ENCODE data around the gene MMAA.
A peak's percentile ranks its signal among the peaks of the same experiment; 100 is the strongest.

Gene MMAA

GRCh38 chr4:145625677-145626622 lies 6.8 kb downstream of the MMAA start:
- peaks cover 10% of the 10 kb centered on the region; the same call in 1 of the 2 replicates for H3K9me3 ChIP-seq (ENCODE audit: insufficient read depth, low read depth, low read length)
- no peaks in the 10 kb centered on the region for H3K36me3 ChIP-seq (ENCODE audit: insufficient read depth, low read length)
- 0 out of 2 replicates have a peak, but pooled peaks cover 6% of the 10 kb centered on the region for H3K79me2 ChIP-seq (ENCODE audit: insufficient read depth, low read length)
- H2AFZ ChIP-seq (ENCODE audit: low read length), result no peak overlapping the region
- no peaks in the 10 kb centered on the region for H3F3A ChIP-seq (ENCODE audit: low read depth)
- no peak overlapping the region for H3K4me2 ChIP-seq (ENCODE audit: low read depth, low read length, poor library complexity, severe bottlenecking)
- no peaks in the 10 kb centered on the region for H3K27me3 ChIP-seq (ENCODE audit: insufficient read depth, low read length, poor library complexity, severe bottlenecking)
- H3K4me1 ChIP-seq (ENCODE audit: insufficient read depth, low read length, poor library complexity, severe bottlenecking), result peaks cover 8% of the 10 kb centered on the region
- no peak overlapping the region for H3K4me3 ChIP-seq (ENCODE audit: low read length, poor library complexity, severe bottlenecking)
- TF ChIP-seq EZH2phosphoT487 (IDR thresholded peaks at IDR 0.05; ENCODE audit: borderline replicate concordance) (no peak), CTCF (conservative IDR thresholded peaks at IDR 0.05; ENCODE audit: low read length) (no peak)
- H3K9me2 ChIP-seq (replicated peaks; ENCODE audit: low read depth, low read length), result no peaks in the 10 kb centered on the region
- no peak overlapping the region for H3K9ac ChIP-seq (ENCODE audit: low read depth, low read length, poor library complexity, severe bottlenecking)
- no peaks in the 10 kb centered on the region for H4K20me1 ChIP-seq (ENCODE audit: insufficient read depth, low read length, poor library complexity, severe bottlenecking)

GRCh38 chr4:145626623-145626982 lies 7.4 kb downstream of the MMAA start:
- H3K79me2 ChIP-seq (ENCODE audit: insufficient read depth, low read length), result no peaks in the 10 kb centered on the region
- no peak overlapping the region for H3K4me2 ChIP-seq (ENCODE audit: low read depth, low read length, poor library complexity, severe bottlenecking)
- H3K4me3 ChIP-seq (ENCODE audit: low read length, poor library complexity, severe bottlenecking), result no peak overlapping the region
- H4K20me1 ChIP-seq (ENCODE audit: insufficient read depth, low read length, poor library complexity, severe bottlenecking), result no peaks in the 10 kb centered on the region
- peaks cover 4% of the 10 kb centered on the region for H3K4me1 ChIP-seq (ENCODE audit: insufficient read depth, low read length, poor library complexity, severe bottlenecking)
- H2AFZ ChIP-seq (ENCODE audit: low read length), result no peak overlapping the region
- peaks cover 10% of the 10 kb centered on the region; the same call in 1 of the 2 replicates for H3K9me3 ChIP-seq (ENCODE audit: insufficient read depth, low read depth, low read length)
- no peaks in the 10 kb centered on the region for H3K9me2 ChIP-seq (replicated peaks; ENCODE audit: low read depth, low read length)
- no peak overlapping the region for H3K9ac ChIP-seq (ENCODE audit: low read depth, low read length, poor library complexity, severe bottlenecking)
- no peaks in the 10 kb centered on the region for H3K27me3 ChIP-seq (ENCODE audit: insufficient read depth, low read length, poor library complexity, severe bottlenecking)
- no peaks in the 10 kb centered on the region for H3K36me3 ChIP-seq (ENCODE audit: insufficient read depth, low read length)
- no peaks in the 10 kb centered on the region for H3F3A ChIP-seq (ENCODE audit: low read depth)
- TF ChIP-seq CTCF (conservative IDR thresholded peaks at IDR 0.05; ENCODE audit: low read length) (no peak), EZH2phosphoT487 (IDR thresholded peaks at IDR 0.05; ENCODE audit: borderline replicate concordance) (no peak)

- no peaks in the 10 kb centered on the region for H3K9me2 ChIP-seq (replicated peaks; ENCODE audit: low read depth, low read length)
- peak overlapping the region; percentile 7 for H3K9ac ChIP-seq (ENCODE audit: low read depth, low read length, poor library complexity, severe bottlenecking)
- TF ChIP-seq EZH2phosphoT487 (IDR thresholded peaks at IDR 0.05; ENCODE audit: borderline replicate concordance) (no peak), CTCF (conservative IDR thresholded peaks at IDR 0.05; ENCODE audit: low read length) (no peak)
- H4K20me1 ChIP-seq (ENCODE audit: insufficient read depth, low read length, poor library complexity, severe bottlenecking), result no peaks in the 10 kb centered on the region
- H3K27me3 ChIP-seq (ENCODE audit: insufficient read depth, low read length, poor library complexity, severe bottlenecking), result no peaks in the 10 kb centered on the region
- H3K4me1 ChIP-seq (ENCODE audit: insufficient read depth, low read length, poor library complexity, severe bottlenecking), result peaks cover 28% of the 10 kb centered on the region
- H3K4me2 ChIP-seq (ENCODE audit: low read depth, low read length, poor library complexity, severe bottlenecking), result peak overlapping the region; percentile 57
- H3K4me3 ChIP-seq (ENCODE audit: low read length, poor library complexity, severe bottlenecking), result peak overlapping the region; percentile 32
- peak overlapping the region; percentile 42 for H2AFZ ChIP-seq (ENCODE audit: low read length)
- H3K79me2 ChIP-seq (ENCODE audit: insufficient read depth, low read length), result no peaks in the 10 kb centered on the region
- H3K9me3 ChIP-seq (ENCODE audit: insufficient read depth, low read depth, low read length), result no peaks in the 10 kb centered on the region
- H3F3A ChIP-seq (ENCODE audit: low read depth), result no peaks in the 10 kb centered on the region
- no peaks in the 10 kb centered on the region for H3K36me3 ChIP-seq (ENCODE audit: insufficient read depth, low read length)
Measured at GRCh38 chr4:145635117-145635516, 15.9 kb downstream of the MMAA start.

Data from Loucy (cell line).